Right lobe of liver (tissue), 4 donors: ENCODE results near the gene UNC119B.

Source experiments
- CTCF ChIP-seq, 4 donors: fragments of 200-600 bp in 3 of 4; fragments of 450-650 bp in 1 of 4; IDR thresholded peaks; one replicate each; pipeline versions ENCODE4 v1.5.1 to v1.8.0; 2016 to 2022; ENCODE audit warnings: antibody characterized with exemption in 4 of 4, mild to moderate bottlenecking in 2 of 4
- POLR2A ChIP-seq: fragments of 450-650 bp; IDR thresholded peaks from one replicate; pipeline ENCODE4 v1.6.1; 2017; ENCODE audit warnings: antibody characterized with exemption, mild to moderate bottlenecking
- donor health status: DM: no; HTN: no; CAD: no.
- donor health status: DM: no; HTN: no; CAD: no.
- donor health status: DM: no; HTN: yes; CAD: no.

- TF ChIP-seq CTCF (IDR thresholded peaks at IDR 0.05) (no peak), POLR2A (no peak)
Observed at GRCh38 chr12:120751389-120751788, 41.1 kb downstream of the UNC119B start.
